Neural progenitor cell (in vitro differentiated cells): ENCODE data around the gene TGFB1I1.

Experiments
- EZH2phosphoT487 ChIP-seq: fragments of 200-600 bp; sonication (generic); IDR thresholded peaks from 2 replicates; pipeline ENCODE4 v1.6.1; 2017; ENCODE audit warnings: antibody characterized with exemption
- TF ChIP-seq, protein P1 (sequence below): fragments of 200-600 bp; sonication (generic); IDR thresholded peaks from 2 replicates; pipeline ENCODE4 v1.5.1; 2017; ENCODE audit warnings: antibody characterized with exemption, mild to moderate bottlenecking

DNA sequence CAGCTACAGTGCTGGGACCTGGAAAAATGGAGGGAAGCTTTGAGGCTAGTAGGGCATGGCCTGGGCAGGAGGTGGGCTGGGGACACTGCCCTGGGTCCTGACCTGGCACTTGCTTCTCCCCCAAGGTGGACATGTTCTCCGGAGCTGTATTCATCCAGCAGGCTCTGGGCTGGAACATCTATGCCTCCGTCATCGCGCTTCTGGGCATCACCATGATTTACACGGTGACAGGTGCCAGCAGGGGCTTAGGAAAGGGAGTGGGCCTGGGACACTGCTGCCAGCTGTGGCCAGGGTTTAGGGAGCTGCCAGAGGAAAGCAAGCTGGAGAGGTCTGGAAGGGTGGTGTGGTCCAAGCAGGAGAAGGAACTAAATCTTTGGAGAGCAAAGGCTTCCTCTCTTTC is 14.1 kb downstream of the TGFB1I1 start:
- TF ChIP-seq, protein P1, sequence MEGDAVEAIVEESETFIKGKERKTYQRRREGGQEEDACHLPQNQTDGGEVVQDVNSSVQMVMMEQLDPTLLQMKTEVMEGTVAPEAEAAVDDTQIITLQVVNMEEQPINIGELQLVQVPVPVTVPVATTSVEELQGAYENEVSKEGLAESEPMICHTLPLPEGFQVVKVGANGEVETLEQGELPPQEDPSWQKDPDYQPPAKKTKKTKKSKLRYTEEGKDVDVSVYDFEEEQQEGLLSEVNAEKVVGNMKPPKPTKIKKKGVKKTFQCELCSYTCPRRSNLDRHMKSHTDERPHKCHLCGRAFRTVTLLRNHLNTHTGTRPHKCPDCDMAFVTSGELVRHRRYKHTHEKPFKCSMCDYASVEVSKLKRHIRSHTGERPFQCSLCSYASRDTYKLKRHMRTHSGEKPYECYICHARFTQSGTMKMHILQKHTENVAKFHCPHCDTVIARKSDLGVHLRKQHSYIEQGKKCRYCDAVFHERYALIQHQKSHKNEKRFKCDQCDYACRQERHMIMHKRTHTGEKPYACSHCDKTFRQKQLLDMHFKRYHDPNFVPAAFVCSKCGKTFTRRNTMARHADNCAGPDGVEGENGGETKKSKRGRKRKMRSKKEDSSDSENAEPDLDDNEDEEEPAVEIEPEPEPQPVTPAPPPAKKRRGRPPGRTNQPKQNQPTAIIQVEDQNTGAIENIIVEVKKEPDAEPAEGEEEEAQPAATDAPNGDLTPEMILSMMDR = no peak
- TF ChIP-seq EZH2phosphoT487 = no peak
